NCI-H2196 treated with DMSO at 0.1 percent for 48 hours (cell line): ENCODE data around the gene SYT1.

Source experiments
- DNase-seq: peaks from one replicate; lab custom pipeline; 2025; ENCODE audit not compliant: unreplicated experiment; lab: John Stamatoyannopoulos, UW

The SYT1 gene

GRCh38 chr12:79381248-79382208 is 517.0 kb downstream of the SYT1 start:
- no peak for DNase-seq

DNA sequence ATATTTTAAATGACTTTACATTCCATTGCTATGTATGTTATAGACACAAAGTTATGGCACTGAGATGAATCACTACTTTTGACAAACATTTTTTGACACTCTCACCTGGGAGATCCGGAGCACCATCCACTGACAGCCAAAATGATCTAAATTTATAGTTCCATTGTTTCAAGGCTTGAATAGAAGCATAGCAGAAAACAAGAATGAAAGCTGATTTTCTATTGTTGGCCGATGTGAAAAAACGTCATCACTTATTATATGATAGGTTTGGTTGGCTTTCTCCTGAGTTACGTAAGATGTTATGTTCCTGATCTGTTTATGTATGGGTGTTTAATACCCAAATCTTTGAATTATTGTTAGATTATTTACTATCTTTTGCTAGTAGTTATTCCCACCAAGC is 520.0 kb downstream of the SYT1 start:
- DNase-seq, result no peak

- DNase-seq, result no peak
These were observed 523.4 kb downstream of the SYT1 start for GRCh38 chr12:79388011-79388410.

GRCh38 chr12:79393842-79394241 is 529.3 kb downstream of the SYT1 start:
- DNase-seq, result no peak

DNA sequence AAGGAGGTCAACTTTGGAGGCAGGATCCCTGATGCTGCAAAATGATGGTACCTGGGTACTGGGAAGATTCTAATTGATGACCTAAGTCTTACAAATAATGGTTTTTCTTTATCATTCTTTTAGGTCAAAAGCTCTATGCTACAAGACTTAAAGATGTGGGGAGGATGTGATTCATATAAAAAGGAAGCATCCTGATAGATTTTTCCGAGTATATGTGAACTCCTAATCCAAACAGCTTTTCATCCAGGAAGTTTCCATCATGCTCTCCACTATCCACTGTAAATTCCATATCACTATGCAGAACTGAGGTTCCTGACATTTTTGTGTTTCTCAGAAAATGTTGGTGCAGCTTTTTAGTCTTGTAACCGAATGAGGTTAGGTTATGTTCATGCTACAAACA is 533.0 kb downstream of the SYT1 start:
- no peak for DNase-seq

- no peak for DNase-seq
These were observed 535.9 kb downstream of the SYT1 start for GRCh38 chr12:79400481-79400880.

DNA sequence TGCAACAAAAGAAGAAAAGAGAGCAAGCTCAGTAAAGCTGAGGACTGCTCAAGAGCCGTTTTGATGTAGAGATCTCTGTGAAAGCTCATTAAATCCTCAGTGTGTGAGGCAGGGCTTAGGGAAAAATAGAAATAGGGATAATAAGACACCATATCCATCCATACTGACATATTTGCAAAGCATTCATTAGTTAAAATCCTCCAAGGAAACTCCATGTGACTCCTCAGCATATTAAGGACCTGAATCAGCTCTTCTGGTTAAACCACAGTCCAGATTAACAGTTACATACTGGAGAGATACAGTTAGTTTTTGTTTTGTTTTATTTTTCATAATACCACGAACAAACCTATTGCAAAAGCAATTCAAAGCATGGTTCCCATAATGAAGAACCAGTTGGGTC is 538.0 kb downstream of the SYT1 start:
- DNase-seq, result no peak

DNA sequence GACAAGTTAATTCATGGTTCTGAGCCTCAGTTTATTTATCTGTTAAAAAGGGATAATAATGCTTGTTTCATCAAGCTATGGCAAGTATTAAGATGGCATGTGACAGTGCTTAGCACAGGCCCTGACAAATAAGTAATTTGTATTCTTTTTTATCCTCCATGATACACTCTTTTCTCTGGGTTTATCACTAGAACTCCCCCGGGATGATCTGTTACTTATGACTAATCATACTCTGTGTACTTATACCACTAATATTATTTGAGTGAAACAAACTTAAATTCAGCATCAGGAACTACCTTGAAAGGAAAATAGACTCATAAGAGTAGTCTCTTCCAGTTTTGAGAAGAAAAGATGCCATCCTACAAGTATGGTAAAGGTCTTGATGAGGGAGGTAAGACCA is 542.4 kb downstream of the SYT1 start:
- DNase-seq, result no peak

GRCh38 chr12:79407671-79408622 is 543.4 kb downstream of the SYT1 start:
- no peak for DNase-seq

- no peak for DNase-seq
These were observed 544.1 kb downstream of the SYT1 start for GRCh38 chr12:79408689-79409088.

- DNase-seq, result no peak
These were observed 545.0 kb downstream of the SYT1 start for GRCh38 chr12:79409562-79409961.

DNA sequence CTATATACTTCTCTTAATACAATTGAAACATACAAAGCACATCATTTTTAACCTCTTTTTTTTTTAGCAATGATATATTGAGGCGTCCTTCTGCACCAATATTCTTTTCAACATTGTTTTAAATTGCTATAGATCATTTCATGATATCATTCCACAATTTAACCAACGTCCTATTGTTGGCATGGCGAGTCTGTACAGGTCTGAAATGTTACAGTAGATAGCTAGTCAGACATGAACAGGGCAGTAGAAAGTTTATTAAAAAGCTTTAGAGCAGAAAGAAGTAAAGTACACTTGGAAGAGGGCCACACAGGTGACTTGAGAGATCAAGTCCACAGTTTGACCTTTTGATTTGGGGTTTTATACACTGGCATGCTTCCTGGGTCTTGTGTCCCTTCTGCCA is 547.2 kb downstream of the SYT1 start:
- no peak for DNase-seq

GRCh38 chr12:79413796-79414195 is 549.2 kb downstream of the SYT1 start:
- no peak for DNase-seq

GRCh38 chr12:79414252-79414651 is 549.7 kb downstream of the SYT1 start:
- no peak for DNase-seq

- DNase-seq, result no peak
These were observed 550.7 kb downstream of the SYT1 start for GRCh38 chr12:79415321-79415720.

DNA sequence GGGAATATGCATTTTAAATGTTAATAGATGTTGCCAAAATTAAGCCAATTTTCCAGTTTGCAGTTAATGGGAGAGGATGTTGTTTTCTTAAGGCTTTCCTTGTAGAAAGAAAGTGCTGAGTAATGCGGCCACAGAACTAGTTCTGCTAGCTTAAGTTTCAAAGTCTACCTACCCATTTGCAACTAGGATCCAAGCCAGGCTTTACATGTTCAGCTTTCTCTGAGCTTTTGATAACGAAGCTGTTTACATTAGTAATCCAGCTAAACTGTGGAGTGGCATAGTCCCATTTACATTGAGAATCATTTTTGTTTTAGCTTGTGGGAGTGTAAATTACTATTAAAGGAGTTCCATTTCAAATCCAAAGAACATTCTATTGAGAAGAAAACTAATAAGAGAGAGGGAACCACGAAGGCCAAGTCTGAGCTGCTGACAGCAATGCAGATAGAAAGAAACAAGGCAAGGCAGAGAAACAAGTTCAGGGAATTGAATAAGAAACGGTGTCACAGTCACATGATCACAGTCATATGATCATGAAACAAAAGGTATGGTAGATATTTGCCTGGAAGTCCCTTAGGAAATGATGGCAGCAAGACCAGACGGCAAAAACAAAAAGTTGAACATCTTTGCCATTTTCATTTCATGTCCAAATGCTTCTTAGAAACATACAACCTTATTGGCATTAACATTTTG is 551.3 kb downstream of the SYT1 start:
- peak; percentile 6 for DNase-seq

DNA sequence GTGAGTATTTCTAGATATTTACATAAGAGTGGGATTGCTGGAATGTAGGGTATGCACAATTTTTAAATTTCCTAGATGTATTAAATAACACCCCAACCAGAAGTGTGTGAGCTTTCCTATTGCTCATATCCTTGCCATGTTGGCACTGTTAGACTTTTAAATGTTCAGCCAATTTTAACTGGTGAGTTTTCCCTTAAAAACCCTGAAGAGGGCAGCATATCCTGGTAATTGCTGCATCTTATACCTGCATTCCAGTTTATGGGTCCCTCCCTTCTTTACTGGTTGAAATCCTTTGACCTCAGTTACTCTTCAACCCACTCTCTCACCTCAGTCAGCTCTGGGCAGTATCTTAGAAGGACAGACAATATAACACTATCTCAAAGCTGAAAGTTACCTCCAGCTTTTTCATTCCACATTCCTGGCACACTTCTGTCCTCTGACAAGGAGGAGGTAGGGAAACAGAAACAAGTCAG is 555.6 kb downstream of the SYT1 start:
- DNase-seq, result peak; percentile 10

- no peak for DNase-seq
These were observed 556.7 kb downstream of the SYT1 start for GRCh38 chr12:79421236-79421740.

GRCh38 chr12:79422060-79422812 is 557.7 kb downstream of the SYT1 start:
- no peak for DNase-seq

GRCh38 chr12:79423560-79423959 is 559.0 kb downstream of the SYT1 start:
- DNase-seq, result no peak
